ENCODE results near the gene TCF25.

DNA sequence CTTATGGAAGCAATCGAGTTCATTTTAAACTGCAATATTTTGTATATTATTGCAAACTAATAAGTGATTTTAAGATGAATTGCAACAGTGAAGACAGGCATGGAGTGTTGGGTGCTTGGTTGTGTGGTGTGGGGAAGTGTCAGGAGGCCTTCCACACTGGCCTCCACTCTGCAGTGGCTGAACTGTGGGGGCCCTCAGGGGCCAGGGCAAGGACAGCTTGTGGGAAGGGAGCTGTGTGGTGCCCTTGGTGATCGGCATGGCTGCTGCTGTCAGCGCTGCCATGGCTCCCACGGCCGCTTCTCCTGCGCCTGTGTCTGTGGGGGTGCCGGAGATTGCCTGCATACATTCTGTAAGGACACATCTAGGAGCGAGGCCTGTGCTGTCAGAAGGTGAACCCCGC is 19.2 kb downstream of the TCF25 start:
- TF ChIP-seq, protein P1, sequence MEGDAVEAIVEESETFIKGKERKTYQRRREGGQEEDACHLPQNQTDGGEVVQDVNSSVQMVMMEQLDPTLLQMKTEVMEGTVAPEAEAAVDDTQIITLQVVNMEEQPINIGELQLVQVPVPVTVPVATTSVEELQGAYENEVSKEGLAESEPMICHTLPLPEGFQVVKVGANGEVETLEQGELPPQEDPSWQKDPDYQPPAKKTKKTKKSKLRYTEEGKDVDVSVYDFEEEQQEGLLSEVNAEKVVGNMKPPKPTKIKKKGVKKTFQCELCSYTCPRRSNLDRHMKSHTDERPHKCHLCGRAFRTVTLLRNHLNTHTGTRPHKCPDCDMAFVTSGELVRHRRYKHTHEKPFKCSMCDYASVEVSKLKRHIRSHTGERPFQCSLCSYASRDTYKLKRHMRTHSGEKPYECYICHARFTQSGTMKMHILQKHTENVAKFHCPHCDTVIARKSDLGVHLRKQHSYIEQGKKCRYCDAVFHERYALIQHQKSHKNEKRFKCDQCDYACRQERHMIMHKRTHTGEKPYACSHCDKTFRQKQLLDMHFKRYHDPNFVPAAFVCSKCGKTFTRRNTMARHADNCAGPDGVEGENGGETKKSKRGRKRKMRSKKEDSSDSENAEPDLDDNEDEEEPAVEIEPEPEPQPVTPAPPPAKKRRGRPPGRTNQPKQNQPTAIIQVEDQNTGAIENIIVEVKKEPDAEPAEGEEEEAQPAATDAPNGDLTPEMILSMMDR (IDR thresholded peaks at IDR 0.05) = no peak
- no peak for TF ChIP-seq POLR2A (IDR thresholded peaks at IDR 0.05)
